Activated T-cell treated with anti-CD3 and anti-CD28 coated beads, Interleukin-2, amount 50 U/mL, for 48 hours (primary cell): ENCODE data around the gene MKRN2.
"Not testable (repeated sequence)": the region's sequence is repeated elsewhere in the genome, so short reads cannot be mapped to it uniquely, and the experiment has no call there.

Experiments
- DNase-seq, 2 experiments: peaks; one replicate each; pipeline ENCODE4 v3.0.0-alpha.2; 2020

The MKRN2 gene

GRCh38 chr3:12556690-12557472 lies at the start of gene MKRN2:
TSS of gene MKRN2 (plus strand) at chr3:12557087. CDS start at chr3:12557151, 64 bp downstream.
- DNase-seq: peak; percentile 93 to 94

GRCh38 chr3:12507591-12508281 lies 49.2 kb upstream of the MKRN2 start:
- no peak for DNase-seq

- no peak for DNase-seq
These were observed 48.6 kb upstream of the MKRN2 start for GRCh38 chr3:12508291-12508700.

- DNase-seq: no peak
These were observed 47.4 kb upstream of the MKRN2 start for GRCh38 chr3:12509466-12509865.

- no peak for DNase-seq
These were observed 44.3 kb upstream of the MKRN2 start for GRCh38 chr3:12512534-12513118.

GRCh38 chr3:12513694-12514446 lies 43.0 kb upstream of the MKRN2 start:
- DNase-seq: no peak

- no peak for DNase-seq
These were observed 41.3 kb upstream of the MKRN2 start for GRCh38 chr3:12515631-12516030.

- no peak for DNase-seq
These were observed 40.0 kb upstream of the MKRN2 start for GRCh38 chr3:12516873-12517272.

GRCh38 chr3:12518261-12519028 lies 38.4 kb upstream of the MKRN2 start:
- DNase-seq: no peak

GRCh38 chr3:12521010-12521409 lies 35.9 kb upstream of the MKRN2 start:
- no peak for DNase-seq

- no peak for DNase-seq
These were observed 34.2 kb upstream of the MKRN2 start for GRCh38 chr3:12522721-12523120.

GRCh38 chr3:12527757-12528143 lies 29.1 kb upstream of the MKRN2 start:
- no peak for DNase-seq

GRCh38 chr3:12532182-12532581 lies 24.7 kb upstream of the MKRN2 start:
- no peak for DNase-seq

GRCh38 chr3:12536423-12536822 lies 20.5 kb upstream of the MKRN2 start:
- no peak for DNase-seq

GRCh38 chr3:12541625-12542024 lies 15.3 kb upstream of the MKRN2 start:
- no peak for DNase-seq

- DNase-seq: not testable (repeated sequence)
These were observed 13.4 kb upstream of the MKRN2 start for GRCh38 chr3:12543497-12543896.

GRCh38 chr3:12544652-12545472 lies 12.0 kb upstream of the MKRN2 start:
- DNase-seq: no peak

GRCh38 chr3:12545473-12545791 lies 11.5 kb upstream of the MKRN2 start, which contains the start of gene MKRN2OS:
TSS of gene MKRN2OS (minus strand) at chr3:12545499. CDS start at chr3:12545464, 35 bp downstream.
- DNase-seq: no peak

GRCh38 chr3:12549971-12550760 lies 6.7 kb upstream of the MKRN2 start:
- DNase-seq: no peak

GRCh38 chr3:12553921-12554391 lies 2.9 kb upstream of the MKRN2 start:
- peak; percentile 46 for DNase-seq

GRCh38 chr3:12556314-12556689 lies 585 bp upstream of the MKRN2 start:
- DNase-seq: no peak
